RPMI7951 (cell line): ENCODE results near the gene ETV3L. TPM values are rescaled to one million over a fixed set of nuclear protein-coding genes. Genes with fewer than 3 reads are reported as not detected.
A peak's percentile ranks its signal among the peaks of the same experiment; 100 is the strongest.

Experiments used
- DNase-seq: peaks from one replicate; pipeline ENCODE4 v3.0.0-alpha.2; 2012; ENCODE audit warnings: low read depth
- total RNA-seq: library from RNA; depleted of rRNA; stranded (reverse); fragments of >200 nt; shearing (Covaris generic); gene quantifications from 2 replicates; pipeline ENCODE4 v1.2.3, GENCODE V29; 2014; rRNA removed

Gene ETV3L
- not detected in 2 replicates for total RNA-seq

GRCh38 chr1:157099633-157100009, at the start of gene ETV3L:
ETV3L (minus strand) TSS chr1:157099808; CDS start chr1:157099523, 285 bp downstream.
- DNase-seq, result no peak

GRCh38 chr1:157147906-157148700, 48.5 kb upstream of the ETV3L start:
- peak; percentile 67 for DNase-seq

- no peak for DNase-seq
Observed at GRCh38 chr1:157147037-157147436, 47.4 kb upstream of the ETV3L start.

- no peak for DNase-seq
Observed at GRCh38 chr1:157146244-157146643, 46.6 kb upstream of the ETV3L start.

GRCh38 chr1:157145076-157145475, 45.5 kb upstream of the ETV3L start:
- no peak for DNase-seq

GRCh38 chr1:157144509-157144908, 44.9 kb upstream of the ETV3L start:
- no peak for DNase-seq

- no peak for DNase-seq
Observed at GRCh38 chr1:157142765-157143423, 43.3 kb upstream of the ETV3L start.

- DNase-seq, result no peak
Observed at GRCh38 chr1:157142201-157142600, 42.6 kb upstream of the ETV3L start.

GRCh38 chr1:157141212-157141855, 41.7 kb upstream of the ETV3L start:
- no peak for DNase-seq

- DNase-seq, result no peak
Observed at GRCh38 chr1:157140063-157140588, 40.5 kb upstream of the ETV3L start.

GRCh38 chr1:157139052-157139715, 39.6 kb upstream of the ETV3L start:
- DNase-seq, result no peak

- DNase-seq, result peak; percentile 92
Observed at GRCh38 chr1:157138220-157139051, 38.8 kb upstream of the ETV3L start, which contains the start of gene ETV3. ETV3 (minus strand) TSS chr1:157138395; CDS start chr1:157136352, 2,043 bp downstream.

GRCh38 chr1:157137408-157138219, 38.0 kb upstream of the ETV3L start:
- peak; percentile 25 for DNase-seq

GRCh38 chr1:157137046-157137407, 37.4 kb upstream of the ETV3L start:
- DNase-seq, result peak; percentile 23

- DNase-seq, result no peak
Observed at GRCh38 chr1:157136133-157136532, 36.5 kb upstream of the ETV3L start.

GRCh38 chr1:157135646-157136045, 36.0 kb upstream of the ETV3L start:
- DNase-seq, result no peak

GRCh38 chr1:157135070-157135469, 35.5 kb upstream of the ETV3L start:
- DNase-seq, result no peak

- DNase-seq, result no peak
Observed at GRCh38 chr1:157134442-157134841, 34.8 kb upstream of the ETV3L start.

- no peak for DNase-seq
Observed at GRCh38 chr1:157133426-157133825, 33.8 kb upstream of the ETV3L start.

- DNase-seq, result no peak
Observed at GRCh38 chr1:157132616-157133167, 33.1 kb upstream of the ETV3L start.
